Activated CD4-positive, alpha-beta T cell treated with anti-CD3 and anti-CD28 coated beads, Interleukin-2, Interleukin-4, amounts not matched to agents 100 ng/mL and 50 ng/mL, durations not matched to agents 16 hours and 8 hours (primary cell): Measurements from ENCODE around the gene GSPT1.

Experiments used
- DNase-seq: peaks from one replicate; pipeline ENCODE4 v3.0.0-alpha.2; 2020; ENCODE audit warnings: low spot score

GSPT1 gene

DNA sequence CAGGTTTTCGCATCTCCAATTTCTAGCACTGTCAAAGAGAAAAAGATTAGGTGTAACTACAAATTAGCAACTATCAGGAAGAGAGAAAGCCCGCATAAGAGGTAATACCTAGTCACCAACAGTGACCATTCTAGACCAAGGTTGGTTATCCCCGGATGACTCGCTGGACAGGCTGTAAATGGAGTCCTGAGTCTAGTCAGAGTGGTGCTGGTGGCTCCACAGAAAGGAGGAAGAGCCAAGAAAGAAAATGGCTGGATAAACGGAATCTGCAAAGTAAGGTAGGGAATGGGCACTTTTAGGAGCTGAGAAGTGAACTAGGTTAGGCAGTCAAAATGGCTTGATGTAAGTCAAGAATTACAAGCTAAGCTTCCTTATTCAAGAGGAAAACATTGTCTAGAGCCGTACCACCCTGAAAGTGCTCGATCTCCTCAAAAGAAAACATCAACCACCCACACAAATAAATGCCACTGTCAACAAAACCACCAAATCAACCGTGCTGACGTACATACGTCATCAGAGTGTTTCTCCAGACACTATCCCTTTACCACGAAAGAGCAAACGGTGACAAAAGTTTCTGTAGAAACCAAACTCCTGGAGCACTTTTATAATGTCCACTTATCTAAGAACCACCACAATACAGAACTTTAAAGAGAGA, 2.2 kb downstream of the GSPT1 start:
- DNase-seq: no peak

DNA sequence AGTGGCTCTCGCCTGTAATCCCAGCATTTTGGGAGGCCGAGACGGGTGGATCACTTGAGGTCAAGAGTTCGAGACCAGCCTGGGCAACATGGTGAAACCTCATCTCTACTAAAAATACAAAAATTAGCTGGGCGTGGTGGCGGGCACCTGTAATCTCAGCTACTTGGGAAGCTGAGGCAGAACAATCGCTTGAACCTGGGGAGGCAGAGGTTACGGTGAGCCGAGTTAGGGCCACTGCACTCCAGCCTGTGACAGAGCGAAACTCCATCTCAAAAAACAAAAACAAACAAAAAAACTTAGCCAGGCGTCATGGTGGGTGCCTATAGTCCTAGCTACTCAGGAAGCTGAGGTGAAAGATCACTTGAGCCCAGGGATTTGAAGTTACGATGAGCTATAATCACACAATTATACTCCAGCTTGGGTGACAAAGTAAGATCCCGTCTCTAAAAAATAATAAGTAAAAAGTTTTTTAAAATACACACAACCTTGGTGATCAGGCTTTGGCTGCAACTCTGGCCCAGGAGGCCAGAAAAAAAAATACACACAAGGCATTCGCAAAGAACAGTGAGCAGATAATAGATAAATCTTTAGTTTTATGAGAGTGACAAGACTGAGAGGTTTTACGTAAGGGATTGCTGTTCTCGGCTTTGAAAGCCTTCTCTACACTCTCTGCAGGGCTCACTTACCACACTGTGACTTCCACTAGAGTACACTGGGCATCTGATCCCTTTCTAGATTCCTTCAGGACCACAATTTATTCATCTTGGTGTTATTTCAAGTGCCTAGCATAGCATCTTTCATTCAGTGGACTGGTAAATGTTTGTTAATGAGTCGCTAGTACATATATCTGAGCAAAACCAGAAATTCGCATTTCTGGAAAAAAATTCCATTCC, 5.9 kb downstream of the GSPT1 start:
- DNase-seq: no peak

DNA sequence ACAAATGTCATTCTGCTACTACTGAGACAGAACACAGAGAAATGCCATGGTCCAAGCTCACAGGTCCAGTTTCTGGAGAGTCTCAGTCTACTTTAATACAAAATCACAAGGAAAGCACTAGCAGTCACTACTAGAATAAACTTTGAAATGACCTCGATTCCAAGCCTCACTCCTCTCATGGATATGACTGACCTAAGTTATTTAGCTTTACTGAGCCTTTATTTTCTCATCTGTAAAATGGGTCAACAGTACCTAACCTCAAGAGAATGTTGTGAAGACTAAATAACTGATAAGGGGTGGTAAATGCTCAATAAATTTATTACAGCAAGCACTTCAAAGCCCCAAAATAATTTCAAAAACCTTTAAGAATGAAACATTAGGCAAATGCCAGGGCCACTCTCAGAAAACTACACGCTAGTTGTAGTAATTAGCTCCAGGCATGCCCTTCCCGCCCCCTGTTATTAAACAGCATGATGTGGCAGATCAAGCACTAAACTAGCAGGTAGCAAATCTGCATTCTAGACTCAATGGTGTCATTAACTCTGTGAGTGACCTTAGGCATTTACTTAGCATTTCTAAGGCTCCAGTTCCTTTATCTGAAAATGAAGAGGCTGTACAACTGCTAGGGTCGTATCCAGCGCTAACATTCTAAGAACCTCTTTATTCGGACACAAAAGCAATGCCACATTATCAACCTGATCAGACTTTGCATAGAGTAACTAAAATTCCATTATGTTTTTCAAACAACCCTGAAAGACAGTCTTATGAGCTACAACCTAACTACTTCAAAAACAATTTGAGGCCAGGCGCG, 8.4 kb downstream of the GSPT1 start:
- DNase-seq: no peak

DNA sequence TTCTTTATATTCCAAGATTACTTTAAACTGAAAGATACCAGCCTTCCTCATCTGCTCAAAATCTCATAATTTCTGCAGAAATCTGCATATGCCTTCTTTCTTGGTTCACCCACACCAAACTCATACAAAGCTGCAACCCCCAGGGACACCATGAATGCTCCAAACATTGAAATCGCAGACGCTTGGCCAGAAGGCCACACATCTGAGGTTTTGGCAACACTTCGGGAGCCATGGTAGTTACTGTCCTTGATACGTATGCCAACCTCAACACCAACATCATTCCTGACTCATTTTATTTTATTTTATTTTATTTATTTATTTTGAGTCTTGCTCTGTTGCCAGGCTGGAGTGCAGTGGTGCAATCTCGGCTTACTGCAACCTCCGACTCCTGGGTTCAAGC, 11.8 kb downstream of the GSPT1 start:
- no peak for DNase-seq

DNA sequence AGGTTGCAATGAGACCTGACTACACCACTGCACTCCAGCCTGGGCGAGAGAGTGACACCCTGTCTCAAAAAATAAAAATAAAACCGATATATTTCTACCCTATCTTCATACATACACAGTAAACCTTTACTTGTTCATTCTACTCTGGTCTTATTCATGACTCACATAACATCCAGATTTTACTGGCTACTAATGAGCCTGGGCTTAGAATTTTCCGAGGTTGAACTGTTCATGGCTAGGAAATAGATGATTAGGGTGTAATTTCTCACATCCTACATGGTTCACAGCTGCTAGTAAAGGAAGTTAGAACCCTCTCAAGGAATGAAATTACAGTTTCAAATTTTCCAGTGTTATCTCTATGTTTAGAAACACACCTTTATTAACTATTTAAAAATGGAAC, 14.7 kb downstream of the GSPT1 start:
- no peak for DNase-seq

DNA sequence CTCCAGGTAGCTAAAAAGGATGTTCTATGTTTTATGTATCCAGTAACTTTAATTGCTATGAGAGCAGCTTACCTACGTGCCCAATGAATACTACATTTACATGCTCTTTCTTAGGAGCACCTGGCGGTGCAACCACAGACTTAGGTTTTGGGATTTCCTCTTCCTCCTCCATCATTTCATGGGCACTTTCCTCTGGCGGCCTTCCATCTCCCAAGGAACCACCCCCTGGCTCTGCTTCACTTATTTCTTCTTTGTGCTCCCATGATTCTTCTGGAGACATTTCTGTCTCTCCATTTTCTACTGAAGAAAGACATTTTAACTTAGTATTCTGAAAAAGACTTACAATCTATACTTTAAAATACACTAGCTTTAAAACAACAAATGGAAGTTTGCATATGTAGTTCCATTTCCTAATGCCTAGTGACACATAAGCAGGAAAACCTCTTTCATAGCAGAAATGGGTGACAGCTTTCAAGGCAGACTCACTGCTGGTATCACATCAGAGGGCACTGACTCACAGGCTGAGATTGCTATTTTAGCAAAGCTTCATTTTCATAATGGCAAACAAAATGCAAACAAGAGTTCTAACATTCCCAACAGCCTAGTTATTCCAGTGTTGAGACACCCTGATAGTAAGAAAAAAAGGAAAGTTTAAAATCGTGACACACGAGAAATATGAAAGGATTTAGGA, 19.1 kb downstream of the GSPT1 start:
- no peak for DNase-seq

DNA sequence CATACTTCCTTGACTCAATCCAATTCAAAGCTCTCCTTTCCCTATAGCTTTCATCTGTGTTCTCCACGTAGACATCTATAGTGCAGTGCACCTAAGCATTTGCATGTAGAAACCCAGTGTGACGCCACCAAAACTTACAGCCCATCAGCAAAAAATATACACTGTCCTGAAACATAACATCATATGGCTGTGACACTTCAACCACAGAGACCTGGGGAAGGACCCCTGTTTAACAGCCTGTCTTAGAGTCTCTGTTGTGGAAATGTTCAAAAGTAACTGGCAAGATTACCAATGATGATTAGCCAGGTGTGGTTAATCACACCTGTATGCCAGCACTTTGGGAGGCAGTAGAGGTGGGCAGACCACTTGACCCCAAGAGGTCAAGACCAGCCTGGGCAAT, 22.2 kb downstream of the GSPT1 start:
- no peak for DNase-seq

DNA sequence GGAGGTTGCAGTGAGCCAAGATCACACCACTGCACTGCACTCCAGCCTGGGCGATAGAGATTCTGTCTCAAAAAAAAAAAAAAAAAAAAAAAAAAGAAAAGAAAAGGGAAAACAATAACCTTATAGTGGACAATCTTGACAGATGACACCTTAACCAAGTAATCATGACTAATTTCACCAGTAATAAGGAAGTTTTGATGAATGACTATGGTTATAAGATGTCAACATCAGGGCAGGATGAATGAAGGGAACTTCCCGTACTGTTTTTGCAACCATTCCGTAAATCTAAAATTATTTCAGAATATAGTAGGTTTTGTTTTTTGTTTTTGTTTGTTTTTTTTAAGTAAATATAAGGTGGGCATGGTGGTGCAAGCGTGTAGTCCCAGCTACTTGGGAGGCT, 23.0 kb downstream of the GSPT1 start:
- DNase-seq: no peak

DNA sequence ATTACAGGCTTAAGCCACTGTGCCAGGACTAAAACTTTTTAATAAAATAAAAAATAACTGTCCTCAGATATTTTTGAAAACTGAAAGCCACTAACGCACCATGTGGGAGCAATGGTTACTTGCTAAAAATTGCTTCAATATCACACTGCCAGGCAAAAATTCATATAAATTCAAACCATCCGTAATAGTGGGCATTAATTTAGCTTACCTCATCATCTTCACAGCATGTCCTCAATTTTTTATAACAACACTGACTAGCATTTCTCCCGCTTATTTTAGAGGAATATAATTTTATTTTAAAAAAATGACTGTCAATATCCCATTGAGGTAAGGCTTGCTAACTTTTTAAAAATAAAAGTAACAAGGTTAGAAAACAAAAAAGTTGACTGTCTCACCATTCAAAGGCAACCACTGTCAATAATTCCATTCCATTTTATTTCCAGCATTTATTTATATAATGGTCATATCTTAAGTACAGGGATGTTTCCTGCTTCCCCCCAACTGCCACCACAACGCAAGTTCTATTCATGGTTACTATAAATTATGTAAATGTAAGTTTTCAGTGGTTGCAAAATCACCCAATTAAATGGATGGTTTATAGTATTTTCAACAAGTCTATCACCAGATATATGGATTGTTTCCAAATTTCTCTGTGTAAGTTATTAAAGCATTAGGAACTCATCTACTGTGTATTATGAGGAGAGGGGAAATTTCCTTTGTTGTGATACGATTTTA, 25.4 kb downstream of the GSPT1 start:
- DNase-seq: no peak

DNA sequence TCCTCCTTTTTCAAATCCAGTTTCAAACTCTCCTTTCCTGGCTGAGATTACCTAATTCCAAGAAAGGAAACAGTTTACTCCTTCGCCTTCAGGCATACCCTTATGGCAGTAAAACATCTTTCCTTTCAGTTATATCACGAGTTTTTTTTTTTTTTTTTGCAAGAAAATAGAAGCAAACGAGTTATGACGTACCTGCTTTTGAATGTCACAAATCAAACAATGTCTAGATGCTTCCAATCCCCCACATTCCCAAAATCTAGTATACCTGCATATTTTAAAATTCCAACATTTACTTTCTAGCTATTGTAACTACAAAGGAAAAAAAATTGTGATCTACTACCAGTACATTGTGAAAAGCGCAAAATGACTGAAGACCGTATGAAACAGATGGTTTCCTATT, 28.9 kb downstream of the GSPT1 start:
- no peak for DNase-seq

DNA sequence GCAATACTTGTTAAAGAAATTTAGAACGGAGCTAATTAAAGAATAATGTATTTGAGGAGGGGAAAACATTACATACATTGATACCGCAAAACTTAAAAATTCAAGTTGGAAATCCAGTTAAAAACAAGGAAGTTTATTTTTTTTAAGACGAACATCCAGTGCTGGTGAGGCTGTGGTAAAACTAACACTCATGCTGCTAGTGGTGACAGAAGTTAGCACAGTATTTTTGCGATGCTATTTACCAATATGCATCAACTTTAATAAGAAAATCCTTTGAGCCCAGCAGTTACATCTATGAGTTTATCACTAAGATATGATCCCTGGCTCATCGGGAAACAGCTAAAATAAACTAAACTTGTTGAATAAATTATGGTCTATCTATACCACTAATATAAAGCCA, 31.7 kb downstream of the GSPT1 start:
- no peak for DNase-seq

DNA sequence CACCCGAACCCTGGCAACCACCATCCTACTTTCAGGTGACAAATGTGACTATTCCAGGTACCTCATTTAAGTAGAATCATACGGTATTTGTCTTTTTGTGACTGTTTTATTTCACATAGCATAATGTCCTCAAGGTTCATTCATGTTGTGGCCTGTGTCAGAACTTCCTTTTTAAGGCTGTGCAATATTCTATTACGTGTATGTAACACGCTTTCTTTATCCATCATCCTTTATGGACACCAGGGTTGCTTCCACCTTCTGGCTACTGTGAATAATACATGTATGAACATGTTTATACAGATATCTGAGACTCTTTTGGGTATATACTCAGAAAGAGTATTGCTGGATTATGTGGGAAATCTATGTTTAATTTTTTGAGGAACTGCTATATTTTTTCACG, 35.7 kb downstream of the GSPT1 start:
- no peak for DNase-seq

DNA sequence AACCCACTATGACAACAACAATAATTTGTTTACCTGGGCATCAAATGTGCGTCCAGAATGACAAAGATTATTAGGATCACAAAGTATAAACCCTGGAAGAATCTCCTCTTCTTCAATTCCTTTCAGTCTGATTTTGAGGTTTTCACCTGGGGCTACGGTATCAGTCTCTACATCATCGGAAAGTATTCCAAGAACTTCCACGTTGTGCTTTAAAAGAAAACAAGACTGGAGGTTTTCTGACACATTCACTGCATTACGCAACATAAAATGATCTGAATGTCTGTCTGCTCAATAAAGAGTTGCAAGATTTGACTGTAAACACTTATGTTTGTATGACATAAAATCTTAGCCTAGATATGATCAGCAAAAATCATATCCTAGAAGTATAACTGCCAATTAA, 38.4 kb downstream of the GSPT1 start:
- DNase-seq: no peak

DNA sequence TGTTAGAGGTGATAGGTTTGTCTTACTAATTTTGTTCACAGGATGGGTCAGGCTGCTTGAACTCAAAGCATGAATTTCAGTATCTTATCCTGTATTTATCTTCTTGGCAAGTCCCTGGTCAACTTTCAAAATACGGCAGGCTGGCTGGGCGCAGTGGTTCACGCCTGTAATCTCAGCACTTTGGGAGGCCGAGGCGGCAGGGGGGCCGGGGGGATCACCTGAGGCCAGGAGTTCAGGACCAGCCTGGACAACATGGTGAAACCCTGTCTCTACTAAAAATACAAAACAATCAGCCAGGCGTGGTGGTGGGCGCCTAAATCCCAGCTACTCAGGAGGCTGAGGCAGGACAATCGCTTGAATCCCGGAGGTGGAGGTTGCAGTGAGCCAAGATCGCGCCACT, 39.5 kb downstream of the GSPT1 start:
- DNase-seq: no peak

DNA sequence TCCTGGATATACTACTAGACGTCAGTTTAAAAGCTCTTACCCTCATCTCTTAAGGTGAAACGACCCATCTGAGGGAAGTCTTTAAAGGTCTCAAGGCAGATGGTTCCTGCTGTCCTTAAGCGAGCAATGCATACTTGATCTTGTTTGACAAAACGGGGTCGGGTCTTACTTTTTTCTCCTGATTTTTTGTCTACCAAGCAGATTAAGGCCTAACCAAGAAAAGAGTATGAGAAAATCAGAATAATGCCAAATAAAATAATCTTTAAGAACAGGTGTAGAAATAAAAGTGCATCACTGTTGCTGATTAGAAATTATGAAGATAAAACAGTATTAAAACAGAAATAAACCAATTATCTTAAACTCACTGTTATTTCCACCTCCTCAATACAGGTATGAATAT, 40.0 kb downstream of the GSPT1 start:
- DNase-seq: no peak

DNA sequence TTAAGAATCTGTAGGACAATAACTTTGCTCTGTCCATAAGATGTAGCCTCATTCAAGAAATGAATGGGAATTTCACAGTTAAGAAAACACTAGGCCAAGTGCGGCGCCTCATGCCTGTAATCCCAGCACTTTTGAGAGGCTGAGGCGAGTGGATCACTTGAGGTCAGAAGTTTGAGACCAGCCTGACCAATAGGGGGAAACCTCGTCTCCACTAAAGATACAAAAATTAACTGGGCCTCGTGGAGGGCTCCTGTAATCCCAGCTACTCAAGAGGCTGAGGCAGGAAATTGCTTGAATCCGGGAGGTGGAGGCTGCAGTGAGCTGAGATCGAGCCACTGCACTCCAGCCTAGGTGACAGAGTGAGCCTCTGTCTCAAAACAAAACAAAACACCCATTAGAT, 44.6 kb downstream of the GSPT1 start:
- no peak for DNase-seq

DNA sequence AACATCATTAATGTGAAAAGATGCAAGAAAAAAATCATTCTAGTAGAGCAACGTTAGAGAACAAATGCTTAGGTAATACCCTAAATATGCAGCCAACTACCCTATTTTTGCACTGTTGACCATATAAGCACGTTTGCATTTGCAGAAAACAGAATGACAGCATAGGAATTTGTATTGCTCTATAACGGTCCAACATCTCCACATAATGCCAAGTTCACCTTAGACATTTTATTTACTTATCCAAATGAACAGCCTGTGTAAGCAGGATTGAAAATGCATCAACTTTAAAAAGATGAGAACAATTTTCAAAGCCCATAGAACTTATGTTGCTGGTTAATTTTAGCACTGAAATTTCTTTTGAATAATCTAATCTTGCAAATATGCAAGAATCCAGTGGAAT, 45.4 kb downstream of the GSPT1 start:
- DNase-seq: no peak

DNA sequence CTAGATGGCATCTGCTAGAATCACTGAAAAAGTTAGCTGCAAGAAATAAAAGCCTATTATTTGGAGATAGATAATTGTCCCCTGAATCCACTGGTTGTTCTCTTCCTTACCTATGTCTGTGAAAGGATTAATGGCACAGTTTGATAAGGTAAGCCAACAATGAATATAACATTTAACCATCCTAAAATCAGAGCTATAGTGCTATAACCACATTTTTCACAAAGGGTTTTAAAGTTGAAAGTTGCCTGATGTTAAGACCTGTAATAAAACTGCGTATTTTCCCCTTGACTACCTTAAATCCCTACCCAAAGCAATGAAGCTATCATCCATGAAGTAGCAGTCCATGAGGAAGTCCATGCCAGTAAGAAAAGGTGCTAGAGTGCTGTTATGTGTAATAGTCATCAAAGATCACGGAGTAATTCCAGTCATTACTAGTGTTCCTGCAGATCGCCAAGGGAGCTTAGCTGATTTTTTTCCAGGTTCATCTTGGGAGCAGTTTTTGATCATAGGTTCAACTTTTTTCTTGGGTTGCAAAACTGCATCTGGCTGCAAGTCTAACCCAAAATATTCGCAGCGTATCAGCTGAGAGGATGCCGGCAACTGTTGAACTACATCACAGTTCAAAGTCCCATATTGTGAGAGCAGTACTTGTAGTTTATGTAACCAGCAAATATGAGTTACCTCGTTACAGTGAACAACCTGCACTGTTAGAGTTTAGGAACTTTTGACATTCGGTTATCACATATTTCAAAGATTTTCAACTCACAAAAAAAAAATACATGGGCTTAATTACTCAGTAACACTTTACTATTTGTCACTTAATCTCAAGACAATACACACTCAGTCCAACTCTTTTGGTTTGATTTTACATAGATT, 46.2 kb downstream of the GSPT1 start:
- no peak for DNase-seq

DNA sequence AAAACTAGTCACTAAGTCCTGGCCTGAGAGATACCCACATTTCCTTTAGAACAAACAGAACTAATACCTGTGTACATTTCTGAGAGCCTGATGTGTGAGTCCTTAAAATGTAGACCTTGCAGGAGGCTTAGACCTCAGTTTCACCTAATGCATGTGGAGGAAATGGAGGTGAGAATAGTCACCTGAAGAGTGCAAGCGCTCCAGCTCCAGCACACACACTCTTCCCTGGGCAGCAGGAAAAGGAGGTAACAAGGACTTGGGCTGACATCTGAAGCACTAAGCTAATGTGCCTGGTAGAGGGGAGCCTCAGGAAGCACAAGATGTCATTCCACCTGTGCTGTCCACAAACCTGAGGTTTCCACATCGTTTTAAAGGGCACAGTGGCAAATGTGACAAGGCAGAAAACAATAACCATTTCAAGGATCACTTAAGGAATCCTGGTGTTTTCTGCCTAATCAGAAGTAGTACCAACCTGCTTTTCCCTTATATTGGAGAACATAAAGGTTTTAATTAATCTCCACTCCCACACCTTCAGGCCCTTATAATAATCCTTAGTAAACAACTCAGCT, 47.3 kb downstream of the GSPT1 start:
- no peak for DNase-seq

DNA sequence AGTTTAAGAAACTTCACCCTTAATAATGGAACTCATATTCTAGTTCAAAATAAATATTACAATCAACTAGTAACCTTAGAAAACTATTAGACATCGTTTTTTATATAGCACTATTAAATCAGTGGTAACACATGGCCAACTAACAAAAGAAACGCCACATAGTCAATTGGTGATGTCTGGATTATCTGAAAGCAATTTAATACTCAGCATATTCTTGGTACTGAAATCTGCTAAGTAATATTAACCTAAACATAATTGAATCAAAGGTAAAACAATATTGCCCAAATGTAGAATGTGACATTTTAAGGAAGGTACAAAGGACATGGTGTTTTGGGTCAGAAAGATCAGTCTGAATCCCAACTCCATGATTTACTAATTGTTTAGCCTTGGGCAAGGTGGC, 53.3 kb downstream of the GSPT1 start:
- no peak for DNase-seq
